RWPE2 (cell line): ENCODE measurements around the gene PLPP7.
A peak's percentile ranks its signal among the peaks of the same experiment; 100 is the strongest.

Experiments used
- ATAC-seq: fragments of 200-7000 bp; cut with Tn5 transposase; 3 replicates; pipeline ENCODE4 v1.9.1; 2021; ENCODE audit warnings: low read depth
- DNase-seq: peaks from one replicate; pipeline ENCODE4 v3.0.0-alpha.2; 2020; ENCODE audit warnings: low spot score
- H3K27ac ChIP-seq: fragments of 450-650 bp; 2 replicates; pipeline ENCODE4 v1.5.1; 2017; ENCODE audit warnings: mild to moderate bottlenecking; ENCODE audit not compliant: poor library complexity, severe bottlenecking
- H3K27me3 ChIP-seq: fragments of 250-450 bp; sonication (Bioruptor Pico); 2 replicates; pipeline ENCODE4 v1.5.1; 2021; ENCODE audit warnings: mild to moderate bottlenecking, moderate library complexity; ENCODE audit not compliant: insufficient read depth, poor library complexity, severe bottlenecking
- H3K36me3 ChIP-seq: fragments of 250-450 bp; sonication (Bioruptor Pico); 2 replicates; pipeline ENCODE4 v1.5.1; 2020; ENCODE audit warnings: low read depth, mild to moderate bottlenecking, moderate library complexity
- H3K4me1 ChIP-seq: fragments of 250-450 bp; sonication (Bioruptor Pico); 2 replicates; pipeline ENCODE4 v1.5.1; 2021; ENCODE audit warnings: mild to moderate bottlenecking, moderate library complexity; ENCODE audit not compliant: insufficient read depth, poor library complexity, severe bottlenecking
- H3K4me3 ChIP-seq: fragments of 250-450 bp; sonication (Bioruptor Pico); 2 replicates; pipeline ENCODE4 v1.5.1; 2021; ENCODE audit warnings: mild to moderate bottlenecking, moderate library complexity; ENCODE audit not compliant: severe bottlenecking
- H3K9me3 ChIP-seq: fragments of 250-450 bp; sonication (Bioruptor Pico); 2 replicates; pipeline ENCODE4 v1.5.1; 2021; ENCODE audit warnings: mild to moderate bottlenecking, moderate library complexity; ENCODE audit not compliant: severe bottlenecking
- TF ChIP-seq, protein P1 (sequence below): fragments of 450-650 bp; IDR thresholded peaks from one replicate; pipeline ENCODE4 v1.5.1; 2017; ENCODE audit warnings: mild to moderate bottlenecking, moderate library complexity; ENCODE audit not compliant: poor library complexity, severe bottlenecking

Gene PLPP7

DNA sequence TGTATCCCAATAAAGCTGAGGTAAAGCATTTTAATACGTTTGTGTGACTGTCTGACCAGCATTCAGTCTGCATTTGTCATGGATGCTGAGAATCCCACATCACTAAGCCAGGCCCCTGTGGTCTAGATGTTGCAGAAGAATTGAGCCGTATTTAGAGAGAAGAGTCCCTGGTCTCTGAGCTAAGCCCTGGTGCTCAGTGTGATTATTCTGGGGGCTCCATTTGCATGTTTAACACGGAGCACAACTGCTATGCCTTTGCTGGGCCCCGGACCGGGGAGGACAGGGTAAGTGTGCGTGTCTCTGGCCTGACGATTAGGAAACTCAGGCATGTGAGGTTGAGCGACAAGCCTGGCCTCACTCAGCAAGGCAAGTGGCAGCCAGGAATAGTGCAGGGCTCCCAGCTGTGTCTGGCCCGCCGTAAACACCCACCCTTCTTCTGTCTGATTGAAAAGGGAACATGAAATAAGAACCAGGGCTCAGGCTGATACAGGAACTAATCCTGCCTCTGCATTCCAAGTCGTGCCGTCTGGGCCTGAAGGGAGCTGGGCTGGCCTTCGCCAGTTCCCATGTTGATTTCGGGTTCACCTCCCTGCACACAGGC lies 35.5 kb upstream of the PLPP7 start:
- H3K27ac ChIP-seq, result no peak overlapping the region
- no peaks in the 10 kb centered on the region for H3K36me3 ChIP-seq
- no peak for DNase-seq
- no peak overlapping the region for H3K4me3 ChIP-seq
- no peak for ATAC-seq
- peaks cover 8% of the 10 kb centered on the region for H3K4me1 ChIP-seq
- H3K9me3 ChIP-seq, result peaks cover 7% of the 10 kb centered on the region
- TF ChIP-seq, protein P1, sequence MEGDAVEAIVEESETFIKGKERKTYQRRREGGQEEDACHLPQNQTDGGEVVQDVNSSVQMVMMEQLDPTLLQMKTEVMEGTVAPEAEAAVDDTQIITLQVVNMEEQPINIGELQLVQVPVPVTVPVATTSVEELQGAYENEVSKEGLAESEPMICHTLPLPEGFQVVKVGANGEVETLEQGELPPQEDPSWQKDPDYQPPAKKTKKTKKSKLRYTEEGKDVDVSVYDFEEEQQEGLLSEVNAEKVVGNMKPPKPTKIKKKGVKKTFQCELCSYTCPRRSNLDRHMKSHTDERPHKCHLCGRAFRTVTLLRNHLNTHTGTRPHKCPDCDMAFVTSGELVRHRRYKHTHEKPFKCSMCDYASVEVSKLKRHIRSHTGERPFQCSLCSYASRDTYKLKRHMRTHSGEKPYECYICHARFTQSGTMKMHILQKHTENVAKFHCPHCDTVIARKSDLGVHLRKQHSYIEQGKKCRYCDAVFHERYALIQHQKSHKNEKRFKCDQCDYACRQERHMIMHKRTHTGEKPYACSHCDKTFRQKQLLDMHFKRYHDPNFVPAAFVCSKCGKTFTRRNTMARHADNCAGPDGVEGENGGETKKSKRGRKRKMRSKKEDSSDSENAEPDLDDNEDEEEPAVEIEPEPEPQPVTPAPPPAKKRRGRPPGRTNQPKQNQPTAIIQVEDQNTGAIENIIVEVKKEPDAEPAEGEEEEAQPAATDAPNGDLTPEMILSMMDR, result no peak
- no peaks in the 10 kb centered on the region for H3K27me3 ChIP-seq

DNA sequence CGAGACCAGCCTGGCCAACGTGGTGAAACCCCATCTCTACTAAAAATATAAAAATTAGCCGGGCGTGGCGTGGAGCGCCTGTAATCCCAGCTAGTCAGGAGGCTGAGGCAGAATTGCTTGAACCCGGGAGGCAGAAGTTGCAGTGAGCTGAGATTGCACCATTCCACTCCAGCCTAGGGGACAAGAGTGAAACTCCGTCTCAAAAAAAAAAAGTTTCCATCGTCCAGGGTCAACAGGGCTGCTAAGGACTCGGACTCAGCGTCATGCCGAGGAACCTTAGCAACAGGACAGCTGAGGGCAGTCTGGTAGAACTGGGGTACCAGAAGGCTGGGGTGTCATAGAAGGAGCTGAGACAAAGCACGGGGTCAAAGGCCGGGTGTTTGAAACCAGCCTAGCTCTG lies 34.9 kb upstream of the PLPP7 start:
- peaks cover 8% of the 10 kb centered on the region for H3K4me1 ChIP-seq
- no peaks in the 10 kb centered on the region for H3K27me3 ChIP-seq
- no peaks in the 10 kb centered on the region for H3K36me3 ChIP-seq
- no peak for ATAC-seq
- TF ChIP-seq, protein P1, result no peak
- DNase-seq, result no peak
- H3K9me3 ChIP-seq, result peaks cover 7% of the 10 kb centered on the region
- no peak overlapping the region for H3K27ac ChIP-seq
- no peak overlapping the region for H3K4me3 ChIP-seq

DNA sequence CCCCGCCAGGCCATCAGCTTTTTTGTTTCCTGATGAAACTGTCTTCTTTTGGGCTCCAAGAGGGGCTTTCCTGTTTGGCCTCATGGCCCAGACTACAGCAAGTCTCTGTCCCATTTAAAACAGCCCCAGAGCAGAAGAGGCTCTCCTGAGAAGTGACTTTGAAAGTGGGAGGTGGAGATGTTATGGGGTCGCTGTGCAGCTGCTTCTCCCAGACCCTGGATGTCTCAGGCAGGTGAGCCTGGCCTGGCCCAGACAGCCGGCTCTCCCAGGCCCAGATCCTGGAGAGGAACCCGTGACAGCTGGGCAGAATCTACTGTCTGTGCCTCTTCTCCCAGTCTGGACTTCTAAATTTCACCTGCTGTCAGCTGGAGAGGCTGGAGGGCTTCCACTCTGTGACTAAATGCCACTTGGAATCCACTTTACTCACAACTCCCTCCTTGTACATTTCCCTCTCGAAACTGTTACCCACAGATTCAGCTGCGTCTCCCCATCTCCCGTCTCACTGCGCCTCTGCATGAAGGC lies 33.8 kb upstream of the PLPP7 start:
- Histone ChIP-seq H3K27ac (peak overlapping the region; percentile 42), H3K27me3 (no peaks in the 10 kb centered on the region), H3K4me3 (no peak overlapping the region), H3K9me3 (peaks cover 10% of the 10 kb centered on the region), H3K36me3 (no peaks in the 10 kb centered on the region), H3K4me1 (peaks cover 8% of the 10 kb centered on the region)
- ATAC-seq (no peak; the same call in 2 of the 3 replicates), DNase-seq (no peak)
- TF ChIP-seq, protein P1, result no peak

DNA sequence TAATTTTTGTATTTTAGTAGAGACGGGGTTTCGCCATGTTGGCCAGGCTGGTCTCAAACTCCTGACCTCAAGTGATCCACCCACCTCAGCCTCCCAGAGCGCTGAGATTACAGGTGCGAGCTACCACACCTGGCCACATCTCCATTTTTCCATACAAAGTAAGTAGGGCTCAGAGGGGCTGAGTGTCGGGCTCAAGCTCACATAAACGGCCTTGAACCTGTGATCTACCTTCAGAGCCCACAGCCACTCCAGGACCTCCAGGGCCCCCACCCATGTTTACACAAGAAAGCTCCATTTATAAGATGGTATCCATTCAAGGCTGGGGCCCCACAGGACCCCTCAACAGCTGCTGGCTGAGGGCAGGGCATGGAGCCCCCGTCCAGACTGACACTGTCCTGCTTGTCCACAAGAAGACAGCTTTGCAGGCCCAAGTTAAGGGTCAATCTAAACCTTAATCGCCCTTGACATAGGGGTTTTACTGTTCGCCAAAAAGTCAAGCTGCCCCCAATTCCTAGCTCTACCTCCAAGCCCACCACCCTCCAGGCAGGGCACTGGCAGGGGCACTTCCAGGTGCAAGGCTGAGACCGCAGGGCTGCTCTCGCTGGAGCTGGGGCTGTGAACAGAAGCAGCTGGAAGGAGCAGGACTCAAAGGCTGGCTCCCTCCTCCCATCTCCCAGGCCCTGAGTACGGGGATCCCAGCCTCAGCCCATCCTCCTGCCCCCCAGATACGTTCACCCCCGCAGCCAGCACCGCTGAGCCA lies 32.1 kb upstream of the PLPP7 start:
- H3K4me1 ChIP-seq, result peaks cover 8% of the 10 kb centered on the region
- TF ChIP-seq, protein P1, result no peak
- no peak overlapping the region for H3K27ac ChIP-seq
- H3K4me3 ChIP-seq, result no peak overlapping the region
- H3K9me3 ChIP-seq, result peaks cover 7% of the 10 kb centered on the region
- H3K36me3 ChIP-seq, result no peaks in the 10 kb centered on the region
- no peaks in the 10 kb centered on the region for H3K27me3 ChIP-seq
- DNase-seq, result no peak
- no peak for ATAC-seq

DNA sequence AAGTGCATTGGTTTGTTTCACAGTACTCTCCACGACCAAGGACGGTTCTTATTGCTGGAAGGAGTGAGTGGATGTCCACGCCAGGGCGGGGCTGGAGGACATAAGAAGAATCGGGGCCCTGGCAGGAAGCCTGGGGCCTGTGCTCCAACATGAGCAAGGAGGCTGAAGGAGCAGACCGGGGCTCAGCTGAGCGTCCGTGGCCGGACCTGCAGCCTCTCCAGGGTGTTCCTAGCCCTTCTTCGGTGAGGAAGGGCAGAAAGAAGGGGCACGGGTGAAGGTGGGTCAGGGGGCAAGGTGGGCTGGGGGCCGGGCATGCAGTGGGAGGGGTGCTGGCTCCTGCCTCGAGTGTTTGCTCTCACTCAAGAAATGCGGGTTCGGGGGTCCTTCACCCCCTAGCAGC lies 31.3 kb upstream of the PLPP7 start:
- TF ChIP-seq, protein P1, result no peak
- Histone ChIP-seq H3K27me3 (no peaks in the 10 kb centered on the region), H3K4me3 (no peak overlapping the region), H3K9me3 (peaks cover 7% of the 10 kb centered on the region), H3K36me3 (no peaks in the 10 kb centered on the region), H3K4me1 (peaks cover 8% of the 10 kb centered on the region), H3K27ac (no peak overlapping the region)
- DNase-seq (no peak), ATAC-seq (no peak)
